Measurements from ENCODE around the gene PPEF2.
"Not testable (repeated sequence)": the region's sequence is repeated elsewhere in the genome, so short reads cannot be mapped to it uniquely, and the experiment has no call there.

PPEF2 gene

DNA sequence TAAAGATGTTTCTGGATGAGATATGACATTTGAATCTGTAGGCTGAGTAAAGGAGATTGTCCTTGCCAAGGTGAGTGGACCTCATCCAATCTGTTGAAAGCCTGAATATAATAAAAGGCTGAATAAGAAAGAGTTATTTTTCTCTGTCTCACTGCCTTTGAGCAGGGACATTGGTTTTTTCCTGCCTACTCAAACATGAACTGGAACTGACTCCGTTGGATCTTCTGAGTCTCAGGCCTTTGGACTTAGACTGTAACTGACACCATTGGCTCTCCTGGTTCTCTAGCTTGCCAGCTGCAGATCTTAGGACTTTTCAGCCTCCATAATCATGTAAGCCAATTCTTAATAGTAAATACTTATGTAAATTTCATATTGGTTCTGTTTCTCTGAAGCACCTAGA is 43.5 kb downstream of the PPEF2 start:
- in situ Hi-C loops (cut with MboI; ENCODE audit: low sequenced_read_pairs, unreplicated experiment), result no loop called here
- DNase-seq (ENCODE audit: low spot score), result no peak
- TF ChIP-seq, protein P1, sequence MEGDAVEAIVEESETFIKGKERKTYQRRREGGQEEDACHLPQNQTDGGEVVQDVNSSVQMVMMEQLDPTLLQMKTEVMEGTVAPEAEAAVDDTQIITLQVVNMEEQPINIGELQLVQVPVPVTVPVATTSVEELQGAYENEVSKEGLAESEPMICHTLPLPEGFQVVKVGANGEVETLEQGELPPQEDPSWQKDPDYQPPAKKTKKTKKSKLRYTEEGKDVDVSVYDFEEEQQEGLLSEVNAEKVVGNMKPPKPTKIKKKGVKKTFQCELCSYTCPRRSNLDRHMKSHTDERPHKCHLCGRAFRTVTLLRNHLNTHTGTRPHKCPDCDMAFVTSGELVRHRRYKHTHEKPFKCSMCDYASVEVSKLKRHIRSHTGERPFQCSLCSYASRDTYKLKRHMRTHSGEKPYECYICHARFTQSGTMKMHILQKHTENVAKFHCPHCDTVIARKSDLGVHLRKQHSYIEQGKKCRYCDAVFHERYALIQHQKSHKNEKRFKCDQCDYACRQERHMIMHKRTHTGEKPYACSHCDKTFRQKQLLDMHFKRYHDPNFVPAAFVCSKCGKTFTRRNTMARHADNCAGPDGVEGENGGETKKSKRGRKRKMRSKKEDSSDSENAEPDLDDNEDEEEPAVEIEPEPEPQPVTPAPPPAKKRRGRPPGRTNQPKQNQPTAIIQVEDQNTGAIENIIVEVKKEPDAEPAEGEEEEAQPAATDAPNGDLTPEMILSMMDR (IDR thresholded peaks at IDR 0.05; ENCODE audit: borderline replicate concordance, control extremely low read depth, extremely low read depth, insufficient read depth, missing control alignments), result no peak

GRCh38 chr4:75849461-75849860 is 52.8 kb downstream of the PPEF2 start:
- in situ Hi-C loops (cut with MboI; ENCODE audit: low sequenced_read_pairs, unreplicated experiment), result no loop called here
- no peak for DNase-seq (ENCODE audit: low spot score)
- TF ChIP-seq, protein P1 (IDR thresholded peaks at IDR 0.05; ENCODE audit: borderline replicate concordance, control extremely low read depth, extremely low read depth, insufficient read depth, missing control alignments), result no peak

DNA sequence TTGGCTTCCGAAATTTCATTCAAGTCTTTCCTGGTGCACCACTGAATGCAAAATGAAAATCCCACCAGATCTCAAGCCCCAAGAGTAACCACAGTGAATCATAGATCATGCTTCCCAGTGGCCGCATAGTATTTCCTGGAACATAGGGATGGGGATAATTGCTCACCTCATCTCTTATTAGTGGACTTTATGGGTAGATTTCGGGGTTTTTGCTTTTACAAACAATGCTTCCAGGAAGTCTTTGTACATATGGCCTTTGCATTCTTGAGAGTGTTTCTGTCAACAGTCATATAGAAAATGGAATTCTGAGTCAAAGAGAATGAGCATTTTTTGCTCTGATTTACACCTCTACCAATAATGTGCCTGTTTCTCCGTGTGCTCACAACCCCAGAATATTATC is 53.4 kb downstream of the PPEF2 start:
- TF ChIP-seq, protein P1 (IDR thresholded peaks at IDR 0.05; ENCODE audit: borderline replicate concordance, control extremely low read depth, extremely low read depth, insufficient read depth, missing control alignments), result no peak
- no peak for DNase-seq (ENCODE audit: low spot score)
- in situ Hi-C loops (cut with MboI; ENCODE audit: low sequenced_read_pairs, unreplicated experiment), result no loop called here

DNA sequence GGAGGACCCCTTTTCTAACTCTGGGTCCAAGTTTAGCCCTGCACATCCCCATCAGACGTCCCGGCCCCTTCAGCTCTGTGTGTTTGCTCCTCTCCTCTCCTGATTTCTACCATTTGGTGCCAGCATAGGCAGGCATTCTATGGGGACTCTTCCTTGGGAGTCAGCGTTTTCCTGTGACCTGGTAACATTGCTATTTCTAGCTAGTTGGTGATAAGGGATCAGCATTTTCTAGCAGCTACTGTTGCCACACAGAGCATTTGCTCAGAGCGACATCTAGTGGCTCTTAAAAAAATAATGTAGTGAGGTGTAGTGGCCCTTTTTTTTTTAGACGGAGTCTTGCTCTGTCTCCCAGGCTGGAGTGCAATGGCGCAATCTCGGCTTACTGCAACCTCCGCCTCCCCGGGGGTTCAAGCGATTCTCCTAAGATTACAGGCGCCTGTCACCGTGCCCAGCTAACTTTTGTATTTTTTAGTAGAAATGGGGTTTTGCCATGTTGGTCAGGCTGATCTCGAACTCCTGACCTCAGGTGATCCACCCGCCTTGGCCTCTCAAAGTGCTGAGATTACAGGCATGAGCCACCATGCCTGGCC is 54.0 kb downstream of the PPEF2 start:
- DNase-seq (ENCODE audit: low spot score), result peak; percentile 64
- in situ Hi-C loops (cut with MboI; ENCODE audit: low sequenced_read_pairs, unreplicated experiment), result not testable (repeated sequence)
- TF ChIP-seq, protein P1 (IDR thresholded peaks at IDR 0.05; ENCODE audit: borderline replicate concordance, control extremely low read depth, extremely low read depth, insufficient read depth, missing control alignments), result peak; percentile 41

- no peak for DNase-seq (ENCODE audit: low spot score)
- TF ChIP-seq, protein P1 (IDR thresholded peaks at IDR 0.05; ENCODE audit: borderline replicate concordance, control extremely low read depth, extremely low read depth, insufficient read depth, missing control alignments), result no peak
- in situ Hi-C loops (cut with MboI; ENCODE audit: low sequenced_read_pairs, unreplicated experiment), result no loop called here
Observed at GRCh38 chr4:75845992-75846391, 56.3 kb downstream of the PPEF2 start.

GRCh38 chr4:75844151-75844662 is 58.0 kb downstream of the PPEF2 start:
- DNase-seq (ENCODE audit: low spot score), result no peak

More at GRCh38 chr4:75844151-75844662, 58.0 kb downstream of the PPEF2 start:
- TF ChIP-seq, protein P1 (IDR thresholded peaks at IDR 0.05; ENCODE audit: borderline replicate concordance, control extremely low read depth, extremely low read depth, insufficient read depth, missing control alignments), result no peak
- in situ Hi-C loops (cut with MboI; ENCODE audit: low sequenced_read_pairs, unreplicated experiment), result loop anchor here (5.0 kb wide), 1 partner anchor 267 kb away; no protein-coding TSS in a partner anchor

All from GM13976 (cell line).